OCI-LY7 (cell line): ENCODE data around the gene TRERF1.

Experiments used
- EZH2phosphoT487 ChIP-seq: fragments of 200-600 bp; sonication (generic); IDR thresholded peaks from 2 replicates; pipeline ENCODE4 v1.6.1; 2018; ENCODE audit warnings: low read depth, borderline replicate concordance, mild to moderate bottlenecking, mixed run types, antibody characterized with exemption, low read length, moderate library complexity, mixed read lengths
- TF ChIP-seq, protein P1 (sequence below): fragments of 200-600 bp; sonication (generic); conservative IDR thresholded peaks from 2 replicates; pipeline ENCODE4 v1.5.1; 2014; ENCODE audit warnings: mild to moderate bottlenecking, antibody characterized with exemption, low read length, moderate library complexity, mixed read lengths

DNA sequence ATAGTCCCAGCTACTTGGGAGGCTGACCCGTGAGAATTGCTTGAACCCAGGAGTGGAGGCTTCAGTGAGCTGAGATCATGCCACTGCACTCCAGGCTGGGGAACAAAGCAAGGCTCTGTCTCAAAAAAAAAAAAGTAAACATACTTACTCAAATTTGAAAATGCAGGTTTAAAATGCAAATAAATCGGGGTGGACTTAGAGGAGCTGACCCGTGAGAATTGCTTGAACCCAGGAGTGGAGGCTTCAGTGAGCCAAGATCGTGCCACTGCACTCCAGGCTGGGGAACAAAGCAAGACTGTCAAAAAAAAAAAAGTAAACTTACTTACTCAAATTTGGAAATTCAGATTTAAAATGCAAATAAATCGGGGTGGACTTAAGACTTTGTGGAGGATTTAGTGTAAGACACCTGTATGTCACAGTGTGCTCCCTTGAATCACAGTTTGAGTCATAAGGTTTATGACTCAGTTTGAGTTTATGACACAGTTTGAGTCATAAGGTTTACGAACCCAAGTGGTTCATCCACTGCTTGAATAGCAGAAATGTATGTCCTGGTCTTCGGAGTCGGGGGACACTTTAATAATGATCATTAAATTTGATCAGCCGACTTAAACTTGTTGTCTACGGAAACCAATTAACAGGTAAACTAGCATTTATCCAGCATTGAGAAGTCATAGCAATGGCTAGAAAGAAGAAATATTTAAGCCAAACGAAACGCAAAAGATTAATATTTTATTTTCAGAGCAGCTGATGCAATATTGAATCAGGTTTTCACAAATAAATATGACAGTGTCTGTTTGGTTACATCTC lies 227.3 kb downstream of the TRERF1 start:
- TF ChIP-seq, protein P1, sequence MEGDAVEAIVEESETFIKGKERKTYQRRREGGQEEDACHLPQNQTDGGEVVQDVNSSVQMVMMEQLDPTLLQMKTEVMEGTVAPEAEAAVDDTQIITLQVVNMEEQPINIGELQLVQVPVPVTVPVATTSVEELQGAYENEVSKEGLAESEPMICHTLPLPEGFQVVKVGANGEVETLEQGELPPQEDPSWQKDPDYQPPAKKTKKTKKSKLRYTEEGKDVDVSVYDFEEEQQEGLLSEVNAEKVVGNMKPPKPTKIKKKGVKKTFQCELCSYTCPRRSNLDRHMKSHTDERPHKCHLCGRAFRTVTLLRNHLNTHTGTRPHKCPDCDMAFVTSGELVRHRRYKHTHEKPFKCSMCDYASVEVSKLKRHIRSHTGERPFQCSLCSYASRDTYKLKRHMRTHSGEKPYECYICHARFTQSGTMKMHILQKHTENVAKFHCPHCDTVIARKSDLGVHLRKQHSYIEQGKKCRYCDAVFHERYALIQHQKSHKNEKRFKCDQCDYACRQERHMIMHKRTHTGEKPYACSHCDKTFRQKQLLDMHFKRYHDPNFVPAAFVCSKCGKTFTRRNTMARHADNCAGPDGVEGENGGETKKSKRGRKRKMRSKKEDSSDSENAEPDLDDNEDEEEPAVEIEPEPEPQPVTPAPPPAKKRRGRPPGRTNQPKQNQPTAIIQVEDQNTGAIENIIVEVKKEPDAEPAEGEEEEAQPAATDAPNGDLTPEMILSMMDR, result no peak
- no peak for TF ChIP-seq EZH2phosphoT487
